Thyroid gland (tissue), 4 donors: ENCODE results near the gene B4GALT5. TPM values are rescaled to one million over a fixed set of nuclear protein-coding genes. Genes with fewer than 3 reads are reported as not detected.

Source experiments
- DNase-seq, 2 donors: peaks; one replicate each; pipeline ENCODE4 v3.0.0-alpha.2; 2019
- H3K27ac ChIP-seq, 3 donors: fragments of 200-600 bp; sonication (generic); 1 replicate in 2 of 3; 2 replicates in 1 of 3; pipeline ENCODE4 v1.5.1; 2016 to 2019; ENCODE audit warnings: mild to moderate bottlenecking in 1 of 3, moderate library complexity in 1 of 3
- H3K27me3 ChIP-seq: fragments of 200-600 bp; sonication (generic); one replicate; pipeline ENCODE4 v1.5.1; 2019
- H3K36me3 ChIP-seq, 2 donors: fragments of 200-600 bp; sonication (generic); one replicate each; pipeline ENCODE4 v1.5.1; 2016 to 2019
- H3K4me1 ChIP-seq, 2 donors: fragments of 200-600 bp; sonication (generic); one replicate each; pipeline ENCODE4 v1.5.1; 2017 to 2019
- H3K4me3 ChIP-seq, 3 donors: fragments of 200-600 bp; sonication (generic); replicated peaks in 1 of 3; 1 replicate in 2 of 3; 2 replicates in 1 of 3; pipeline ENCODE4 v1.5.1; 2016; ENCODE audit warnings: mild to moderate bottlenecking in 1 of 3
- H3K9me3 ChIP-seq: fragments of 200-600 bp; sonication (generic); one replicate; pipeline ENCODE4 v1.5.1; 2017
- POLR2A ChIP-seq, 2 donors: fragments of 450-650 bp; IDR thresholded peaks; one replicate each; pipeline ENCODE4 v1.6.1; 2017; ENCODE audit warnings: antibody characterized with exemption in 2 of 2, mild to moderate bottlenecking in 2 of 2, moderate library complexity in 1 of 2
- WGBS, 2 donors: methylation state at CpG; one replicate each; pipeline ENCODE4 v1.1.5; 2017; 5-methylcytosine and 5-hydroxymethylcytosine counted together
- intact Hi-C: fragments of 100-400 bp; cut with DNase I; formaldehyde crosslinking; loops from one replicate; pipeline ENCODE4 v1.15.1; 2023
- total RNA-seq, 4 donors: library from RNA; depleted of rRNA; stranded (reverse); fragments of >200 nt; gene quantifications; one replicate each; pipeline ENCODE4 v1.2.3, GENCODE V29; 2016
- TF ChIP-seq, protein P1 (sequence below), 6 experiments: fragments of 200-600 bp in 3 of 6; fragments of 450-650 bp in 3 of 6; sonication (generic) in 3 of 6; IDR thresholded peaks; one replicate each; pipeline ENCODE4 v1.5.1; 2016 to 2019; ENCODE audit warnings: antibody characterized with exemption in 6 of 6, mild to moderate bottlenecking in 2 of 6, inconsistent platforms in 1 of 6, moderate library complexity in 1 of 6

Gene B4GALT5
- total RNA-seq, 4 donors from 2014 or later, result 11.5 to 22.2 (median 17.6) TPM

DNA sequence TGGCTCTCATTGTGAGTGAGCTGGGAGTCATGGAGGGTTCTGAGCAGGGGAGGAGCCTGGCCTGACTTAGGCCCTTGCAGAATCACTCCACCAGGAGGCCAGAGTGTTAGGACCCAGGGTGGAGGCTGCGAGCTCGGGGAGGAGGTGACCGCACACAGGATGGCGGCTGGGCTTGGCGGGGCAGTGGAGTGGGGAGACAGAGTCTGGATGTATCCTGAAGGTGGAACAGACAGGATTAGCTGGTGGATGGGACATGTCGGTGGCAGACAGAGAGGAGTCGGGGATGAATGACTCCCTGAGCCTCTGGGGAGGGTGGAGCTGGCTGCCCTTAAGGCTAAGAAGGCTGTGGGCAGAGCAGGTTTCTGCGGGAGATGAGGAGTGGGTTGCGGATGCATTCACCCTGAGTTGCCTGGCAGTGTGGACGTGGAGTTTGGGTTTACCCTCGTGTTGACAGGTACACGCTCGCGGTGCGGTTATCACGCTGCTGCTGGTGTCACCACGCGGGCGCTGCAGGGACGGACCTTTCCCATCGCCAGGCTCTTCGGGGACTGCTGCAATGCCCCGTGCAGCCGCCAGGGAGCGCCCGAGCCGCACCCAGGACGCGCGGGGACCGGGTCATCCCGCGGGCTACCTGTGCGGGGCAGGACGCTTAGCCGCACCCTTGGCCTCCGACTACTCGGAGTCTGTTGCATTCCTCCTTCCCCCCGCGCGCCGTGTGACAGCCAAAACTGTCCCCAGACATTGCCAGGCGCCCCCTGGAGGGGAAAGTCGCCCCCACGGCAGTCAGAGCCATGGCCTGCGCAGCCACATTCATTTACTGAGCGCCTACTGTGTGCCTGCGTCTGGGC, 102.8 kb downstream of the B4GALT5 start:
- Histone ChIP-seq H3K4me1 (peaks cover 0 to 13% of the 10 kb centered on the region in 2 donors), H3K9me3 (no peaks in the 10 kb centered on the region), H3K36me3 (no peaks in the 10 kb centered on the region), H3K27me3 (no peaks in the 10 kb centered on the region), H3K4me3 (no peak overlapping the region), H3K27ac (no peak overlapping the region)
- DNase-seq, result peak; percentile 72 to 74
- WGBS, 2 donors, result 15 to 16% methylated on average over 41 to 42 of the region's 48 CpGs
- TF ChIP-seq, protein P1, sequence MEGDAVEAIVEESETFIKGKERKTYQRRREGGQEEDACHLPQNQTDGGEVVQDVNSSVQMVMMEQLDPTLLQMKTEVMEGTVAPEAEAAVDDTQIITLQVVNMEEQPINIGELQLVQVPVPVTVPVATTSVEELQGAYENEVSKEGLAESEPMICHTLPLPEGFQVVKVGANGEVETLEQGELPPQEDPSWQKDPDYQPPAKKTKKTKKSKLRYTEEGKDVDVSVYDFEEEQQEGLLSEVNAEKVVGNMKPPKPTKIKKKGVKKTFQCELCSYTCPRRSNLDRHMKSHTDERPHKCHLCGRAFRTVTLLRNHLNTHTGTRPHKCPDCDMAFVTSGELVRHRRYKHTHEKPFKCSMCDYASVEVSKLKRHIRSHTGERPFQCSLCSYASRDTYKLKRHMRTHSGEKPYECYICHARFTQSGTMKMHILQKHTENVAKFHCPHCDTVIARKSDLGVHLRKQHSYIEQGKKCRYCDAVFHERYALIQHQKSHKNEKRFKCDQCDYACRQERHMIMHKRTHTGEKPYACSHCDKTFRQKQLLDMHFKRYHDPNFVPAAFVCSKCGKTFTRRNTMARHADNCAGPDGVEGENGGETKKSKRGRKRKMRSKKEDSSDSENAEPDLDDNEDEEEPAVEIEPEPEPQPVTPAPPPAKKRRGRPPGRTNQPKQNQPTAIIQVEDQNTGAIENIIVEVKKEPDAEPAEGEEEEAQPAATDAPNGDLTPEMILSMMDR (IDR thresholded peaks at IDR 0.05), result peak; percentile 93 to 100 (median 99)
- no peak for TF ChIP-seq POLR2A (IDR thresholded peaks at IDR 0.05)
- intact Hi-C loops, result loop anchor here (2.0 to 5.0 kb wide), 3 partner anchors 68 to 316 kb away; no protein-coding TSS in a partner anchor

- Histone ChIP-seq H3K27me3 (no peaks in the 10 kb centered on the region), H3K27ac (no peak overlapping the region), H3K36me3 (no peaks in the 10 kb centered on the region), H3K9me3 (no peaks in the 10 kb centered on the region), H3K4me1 (peaks cover 0 to 13% of the 10 kb centered on the region in 2 donors), H3K4me3 (no peak overlapping the region)
- DNase-seq, result peak; percentile 59 to 67
- intact Hi-C loops, result no loop called here
- 9 to 33% methylated on average over 4 to 17 of the region's 17 CpGs for WGBS, 2 donors
- TF ChIP-seq, protein P1 (IDR thresholded peaks at IDR 0.05), result peak; percentile 84 to 95 (median 93)
- no peak for TF ChIP-seq POLR2A (IDR thresholded peaks at IDR 0.05)
Observed at GRCh38 chr20:49608752-49609670, 104.7 kb downstream of the B4GALT5 start.

DNA sequence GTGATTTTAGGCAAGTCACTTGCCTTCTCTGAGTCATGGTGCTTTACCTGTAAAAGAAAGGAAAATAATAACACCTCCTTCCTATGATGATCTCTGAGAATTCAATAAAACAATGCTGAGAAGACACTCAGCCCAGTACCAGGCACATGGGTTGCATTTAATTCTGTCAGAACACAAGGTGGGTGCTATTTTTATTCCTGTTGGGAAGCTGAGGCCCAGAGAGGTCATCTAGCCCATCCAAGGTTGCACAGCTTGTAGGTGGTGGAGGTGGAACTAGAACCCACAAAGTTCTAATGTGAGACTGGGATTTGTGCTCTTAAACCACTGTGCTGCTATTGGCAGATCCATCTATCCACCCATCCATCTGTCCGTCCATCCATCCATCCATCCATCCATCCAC, 106.1 kb downstream of the B4GALT5 start:
- intact Hi-C loops, result no loop called here
- H3K27me3 ChIP-seq, result no peaks in the 10 kb centered on the region
- 87 to 96% methylated on average over 1 of the region's 1 CpG for WGBS, 2 donors
- no peaks in the 10 kb centered on the region for H3K9me3 ChIP-seq
- no peaks in the 10 kb centered on the region for H3K36me3 ChIP-seq
- no peak for DNase-seq
- no peak overlapping the region for H3K27ac ChIP-seq
- no peak for TF ChIP-seq POLR2A (IDR thresholded peaks at IDR 0.05)
- TF ChIP-seq, protein P1 (IDR thresholded peaks at IDR 0.05), result no peak
- no peak overlapping the region for H3K4me3 ChIP-seq
- H3K4me1 ChIP-seq, result peaks cover 0 to 13% of the 10 kb centered on the region in 2 donors

- no peak for DNase-seq
- WGBS, 2 donors, result 77 to 83% methylated on average over 9 to 11 of the region's 11 CpGs
- intact Hi-C loops, result no loop called here
- no peaks in the 10 kb centered on the region for H3K9me3 ChIP-seq
- TF ChIP-seq POLR2A (IDR thresholded peaks at IDR 0.05), result no peak
- H3K36me3 ChIP-seq, result no peaks in the 10 kb centered on the region
- no peaks in the 10 kb centered on the region for H3K4me1 ChIP-seq
- H3K27ac ChIP-seq, result no peak overlapping the region
- H3K27me3 ChIP-seq, result no peaks in the 10 kb centered on the region
- no peak overlapping the region for H3K4me3 ChIP-seq
Observed at GRCh38 chr20:49603209-49603627, 110.5 kb downstream of the B4GALT5 start.

DNA sequence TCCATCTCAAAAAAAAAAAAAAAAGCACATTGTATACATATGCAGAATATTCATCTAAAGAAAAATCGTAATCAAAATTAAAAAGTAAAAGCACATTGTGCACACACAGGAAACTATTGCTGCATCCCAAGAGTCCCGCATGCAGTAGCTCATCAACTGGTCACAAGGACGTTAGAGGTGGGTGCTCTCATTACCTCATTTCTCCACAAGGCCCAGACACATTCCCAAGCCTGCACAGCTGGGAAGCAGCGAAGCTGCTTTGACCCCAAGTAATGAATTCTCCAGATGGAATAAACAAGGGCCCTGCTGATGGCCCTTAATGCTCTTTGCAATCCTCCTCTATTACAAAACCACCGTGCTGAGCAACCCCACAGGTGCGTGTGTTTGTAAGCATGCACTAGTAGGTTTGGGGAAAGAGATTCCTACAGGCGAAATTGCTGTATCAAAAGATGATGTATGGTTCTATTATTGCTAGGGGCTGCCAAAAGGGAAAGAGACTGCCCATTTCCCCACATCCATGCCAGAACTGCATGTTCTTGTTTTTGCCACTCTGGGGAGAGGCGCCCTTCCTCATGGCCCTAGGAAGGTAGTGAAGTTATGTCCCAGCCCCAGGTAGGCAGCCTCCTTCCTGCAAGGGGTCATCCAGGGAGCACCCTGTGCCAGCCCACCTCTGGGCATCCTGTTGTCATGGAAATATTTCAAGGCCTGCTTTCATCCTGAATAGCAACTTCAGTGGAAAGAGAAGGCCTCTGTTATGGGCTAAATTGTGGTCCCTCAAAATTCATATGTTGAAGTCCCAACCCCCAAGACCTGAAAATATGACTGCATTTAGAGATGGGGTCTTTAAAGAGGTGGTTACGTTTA, 111.1 kb downstream of the B4GALT5 start:
- Histone ChIP-seq H3K9me3 (no peaks in the 10 kb centered on the region), H3K27ac (no peak overlapping the region), H3K36me3 (no peaks in the 10 kb centered on the region), H3K4me3 (no peak overlapping the region), H3K27me3 (no peaks in the 10 kb centered on the region), H3K4me1 (no peaks in the 10 kb centered on the region)
- intact Hi-C loops, result no loop called here
- 90 to 91% methylated on average over 9 of the region's 9 CpGs for WGBS, 2 donors
- TF ChIP-seq, protein P1 (IDR thresholded peaks at IDR 0.05), result no peak
- TF ChIP-seq POLR2A (IDR thresholded peaks at IDR 0.05), result no peak
- no peak for DNase-seq
